ENCODE measurements around the gene LBHD2. TPM values are rescaled to one million over a fixed set of nuclear protein-coding genes. Genes with fewer than 3 reads are reported as not detected.

LBHD2 gene
- total and polyA plus RNA-seq, 2 of the 13 experiments (the other 11 are each of a cell fraction or from before 2014, with no cell fraction given) = 0.67 to 1.00 TPM

GRCh38 chr14:103126873-103127304, 42.9 kb downstream of the LBHD2 start (continued):
- TF ChIP-seq, protein P1, sequence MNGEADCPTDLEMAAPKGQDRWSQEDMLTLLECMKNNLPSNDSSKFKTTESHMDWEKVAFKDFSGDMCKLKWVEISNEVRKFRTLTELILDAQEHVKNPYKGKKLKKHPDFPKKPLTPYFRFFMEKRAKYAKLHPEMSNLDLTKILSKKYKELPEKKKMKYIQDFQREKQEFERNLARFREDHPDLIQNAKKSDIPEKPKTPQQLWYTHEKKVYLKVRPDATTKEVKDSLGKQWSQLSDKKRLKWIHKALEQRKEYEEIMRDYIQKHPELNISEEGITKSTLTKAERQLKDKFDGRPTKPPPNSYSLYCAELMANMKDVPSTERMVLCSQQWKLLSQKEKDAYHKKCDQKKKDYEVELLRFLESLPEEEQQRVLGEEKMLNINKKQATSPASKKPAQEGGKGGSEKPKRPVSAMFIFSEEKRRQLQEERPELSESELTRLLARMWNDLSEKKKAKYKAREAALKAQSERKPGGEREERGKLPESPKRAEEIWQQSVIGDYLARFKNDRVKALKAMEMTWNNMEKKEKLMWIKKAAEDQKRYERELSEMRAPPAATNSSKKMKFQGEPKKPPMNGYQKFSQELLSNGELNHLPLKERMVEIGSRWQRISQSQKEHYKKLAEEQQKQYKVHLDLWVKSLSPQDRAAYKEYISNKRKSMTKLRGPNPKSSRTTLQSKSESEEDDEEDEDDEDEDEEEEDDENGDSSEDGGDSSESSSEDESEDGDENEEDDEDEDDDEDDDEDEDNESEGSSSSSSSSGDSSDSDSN (CRISPR knock-in tag; IDR thresholded peaks at IDR 0.05) = peak; percentile 92; the same call in 1 of the 2 replicates
- TF ChIP-seq NFE2L2 (IDR thresholded peaks at IDR 0.05; ENCODE audit: low read length) = no peak
- TF ChIP-seq ZNF382 (CRISPR knock-in tag; IDR thresholded peaks at IDR 0.05; ENCODE audit: borderline replicate concordance) = no peak
- TF ChIP-seq PREB (CRISPR knock-in tag; IDR thresholded peaks at IDR 0.05) = no peak
- TF ChIP-seq SRY (CRISPR knock-in tag; IDR thresholded peaks at IDR 0.05) = no peak
- TF ChIP-seq ZFP37 (CRISPR knock-in tag; IDR thresholded peaks at IDR 0.05; ENCODE audit: borderline replicate concordance) = no peak
- TF ChIP-seq PRPF4 (IDR thresholded peaks at IDR 0.05; ENCODE audit: low read depth, low read length, poor library complexity, severe bottlenecking) = no peak
- no peak for TF ChIP-seq NFYB (CRISPR knock-in tag; IDR thresholded peaks at IDR 0.05)
- no peak for TF ChIP-seq MED8 (CRISPR knock-in tag; IDR thresholded peaks at IDR 0.05; ENCODE audit: insufficient replicate concordance)
- no peak for TF ChIP-seq CREB1 (IDR thresholded peaks at IDR 0.05)
- TF ChIP-seq CREB1 (CRISPR knock-in tag; IDR thresholded peaks at IDR 0.05) = no peak
- TF ChIP-seq EEA1 (CRISPR knock-in tag; IDR thresholded peaks at IDR 0.05; ENCODE audit: borderline replicate concordance) = no peak
- no peak for TF ChIP-seq HNF4A (CRISPR knock-in tag; IDR thresholded peaks at IDR 0.05)
- TF ChIP-seq ZNF776 (CRISPR knock-in tag; IDR thresholded peaks at IDR 0.05) = no peak
- no peak for TF ChIP-seq ZNF343 (CRISPR knock-in tag; IDR thresholded peaks at IDR 0.05)
- TF ChIP-seq ZNF724P (CRISPR knock-in tag; IDR thresholded peaks at IDR 0.05; ENCODE audit: borderline replicate concordance) = no peak
- TF ChIP-seq MIXL1 (CRISPR knock-in tag; IDR thresholded peaks at IDR 0.05) = no peak
- TF ChIP-seq HNF1A (IDR thresholded peaks at IDR 0.05; ENCODE audit: low read depth) = no peak
- no peak for TF ChIP-seq HNF1A (CRISPR knock-in tag; IDR thresholded peaks at IDR 0.05; ENCODE audit: borderline replicate concordance)
- TF ChIP-seq ZFY (CRISPR knock-in tag; IDR thresholded peaks at IDR 0.05) = peak; percentile 57
- no peak for TF ChIP-seq NR3C1 (CRISPR knock-in tag; IDR thresholded peaks at IDR 0.05)
- no peak for TF ChIP-seq ZFP41 (CRISPR knock-in tag; IDR thresholded peaks at IDR 0.05; ENCODE audit: borderline replicate concordance)
- no peak for TF ChIP-seq RELA (CRISPR knock-in tag; IDR thresholded peaks at IDR 0.05)
- no peak for TF ChIP-seq ZNF160 (CRISPR knock-in tag; IDR thresholded peaks at IDR 0.05)
